OCI-LY3 (cell line): ENCODE results near the gene SYT2.

ENCODE experiments used
- H2AFZ ChIP-seq: fragments of 200-600, 300-600 bp; shearing (Covaris generic); 2 replicates; pipeline ENCODE4 v1.6.0; 2014; ENCODE audit warnings: antibody characterized with exemption, low read depth, low read length
- H3K27ac ChIP-seq: fragments of 200-600, 300-600 bp; sonication (generic); 2 replicates; pipeline ENCODE4 v1.5.1; 2014; ENCODE audit warnings: mild to moderate bottlenecking, low read length, moderate library complexity, mixed read lengths
- H3K27me3 ChIP-seq: fragments of 200-600, 300-600 bp; sonication (generic); 2 replicates; pipeline ENCODE4 v1.6.1; 2014; ENCODE audit warnings: low read depth, low read length, mixed read lengths
- H3K36me3 ChIP-seq: fragments of 200-600, 300-600 bp; sonication (generic); replicated peaks from 2 replicates; pipeline ENCODE3; 2014; ENCODE audit warnings: low read depth, low read length, mixed read lengths
- H3K4me1 ChIP-seq: fragments of 300-600, 200-600 bp; sonication (generic); 2 replicates; pipeline ENCODE4 v1.6.1; 2014; ENCODE audit warnings: low read length, mixed read lengths
- H3K4me2 ChIP-seq: fragments of 200-600, 300-600 bp; sonication (generic); 2 replicates; pipeline ENCODE4 v1.6.1; 2014; ENCODE audit warnings: low read length, mixed read lengths
- H3K4me3 ChIP-seq: fragments of 300-600, 200-600 bp; sonication (generic); 2 replicates; pipeline ENCODE4 v1.5.1; 2014; ENCODE audit warnings: antibody characterized with exemption, mild to moderate bottlenecking, low read length, moderate library complexity
- H3K79me2 ChIP-seq: fragments of 300-600, 200-600 bp; shearing (Covaris generic); 2 replicates; pipeline ENCODE4 v1.6.1; 2014; ENCODE audit warnings: mild to moderate bottlenecking, low read length, mixed read lengths
- H3K9ac ChIP-seq: fragments of 300-600, 200-600 bp; shearing (Covaris generic); 2 replicates; pipeline ENCODE4 v1.6.0; 2014; ENCODE audit warnings: mild to moderate bottlenecking, low read length, moderate library complexity
- H3K9me3 ChIP-seq: fragments of 200-600, 300-600 bp; shearing (Covaris generic); 2 replicates; pipeline ENCODE4 v1.6.1; 2014; ENCODE audit warnings: low read length, mixed read lengths; ENCODE audit not compliant: insufficient read depth
- H4K20me1 ChIP-seq: fragments of 200-600, 300-600 bp; sonication (generic); 2 replicates; pipeline ENCODE4 v1.6.1; 2016; ENCODE audit warnings: low read length, mixed read lengths; ENCODE audit not compliant: insufficient read depth
- CTCF ChIP-seq: fragments of 200-600, 300-600 bp; sonication (generic); IDR thresholded peaks from 2 replicates; pipeline ENCODE4 v1.5.1; 2014; ENCODE audit warnings: antibody characterized with exemption, low read length, low read depth
- EZH2phosphoT487 ChIP-seq: fragments of 200-600 bp; shearing (Covaris generic); IDR thresholded peaks from 2 replicates; pipeline ENCODE4 v1.6.1; 2018; ENCODE audit warnings: antibody characterized with exemption, mixed run types, low read depth

SYT2 gene

DNA sequence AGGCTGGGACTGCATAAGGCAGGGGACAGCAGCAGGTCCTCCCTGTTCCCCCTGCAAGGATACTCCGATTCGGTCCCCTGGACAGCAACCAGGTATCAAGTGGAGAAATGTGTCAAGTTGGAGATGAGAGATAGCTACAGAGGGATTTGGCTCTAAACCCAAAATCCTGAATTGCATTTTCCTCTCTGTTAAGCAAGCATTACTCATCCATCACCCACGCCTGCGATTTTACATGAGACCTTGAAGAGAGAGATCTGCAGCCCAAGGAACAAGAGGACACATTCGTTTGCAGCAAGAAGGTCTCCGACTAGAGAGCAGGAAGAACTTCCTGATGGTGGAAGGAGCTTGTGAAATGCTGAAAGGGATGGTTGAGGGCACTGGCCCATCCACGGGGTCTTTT lies 21.9 kb downstream of the SYT2 start:
- H3K36me3 ChIP-seq = no peaks in the 10 kb centered on the region
- peaks cover 29% of the 10 kb centered on the region for H4K20me1 ChIP-seq
- H3K4me3 ChIP-seq = no peak overlapping the region
- no peak overlapping the region for H3K9ac ChIP-seq
- H3K79me2 ChIP-seq = no peaks in the 10 kb centered on the region
- no peak for TF ChIP-seq EZH2phosphoT487
- no peak for TF ChIP-seq CTCF
- H3K27me3 ChIP-seq = peaks cover 78% of the 10 kb centered on the region
- no peak overlapping the region for H2AFZ ChIP-seq
- no peak overlapping the region for H3K4me2 ChIP-seq
- H3K9me3 ChIP-seq = no peaks in the 10 kb centered on the region
- no peak overlapping the region for H3K27ac ChIP-seq
- no peaks in the 10 kb centered on the region for H3K4me1 ChIP-seq

GRCh38 chr1:202687798-202688197 lies 22.5 kb downstream of the SYT2 start:
- Histone ChIP-seq H3K79me2 (no peaks in the 10 kb centered on the region), H3K27ac (no peak overlapping the region), H3K9ac (no peak overlapping the region), H2AFZ (no peak overlapping the region), H4K20me1 (peaks cover 25% of the 10 kb centered on the region), H3K4me2 (no peak overlapping the region), H3K36me3 (no peaks in the 10 kb centered on the region), H3K9me3 (no peaks in the 10 kb centered on the region), H3K4me3 (no peak overlapping the region), H3K4me1 (no peaks in the 10 kb centered on the region), H3K27me3 (peaks cover 81% of the 10 kb centered on the region)
- no peak for TF ChIP-seq EZH2phosphoT487
- TF ChIP-seq CTCF = no peak

- Histone ChIP-seq H3K4me1 (no peaks in the 10 kb centered on the region), H4K20me1 (peaks cover 24% of the 10 kb centered on the region), H3K36me3 (no peaks in the 10 kb centered on the region), H3K9ac (no peak overlapping the region), H3K79me2 (no peaks in the 10 kb centered on the region), H3K27me3 (peaks cover 84% of the 10 kb centered on the region), H3K27ac (no peak overlapping the region), H3K4me3 (no peak overlapping the region), H3K9me3 (no peaks in the 10 kb centered on the region), H3K4me2 (no peak overlapping the region), H2AFZ (no peak overlapping the region)
- TF ChIP-seq CTCF (no peak), EZH2phosphoT487 (no peak)
These were observed 22.9 kb downstream of the SYT2 start for GRCh38 chr1:202687370-202687769.

DNA sequence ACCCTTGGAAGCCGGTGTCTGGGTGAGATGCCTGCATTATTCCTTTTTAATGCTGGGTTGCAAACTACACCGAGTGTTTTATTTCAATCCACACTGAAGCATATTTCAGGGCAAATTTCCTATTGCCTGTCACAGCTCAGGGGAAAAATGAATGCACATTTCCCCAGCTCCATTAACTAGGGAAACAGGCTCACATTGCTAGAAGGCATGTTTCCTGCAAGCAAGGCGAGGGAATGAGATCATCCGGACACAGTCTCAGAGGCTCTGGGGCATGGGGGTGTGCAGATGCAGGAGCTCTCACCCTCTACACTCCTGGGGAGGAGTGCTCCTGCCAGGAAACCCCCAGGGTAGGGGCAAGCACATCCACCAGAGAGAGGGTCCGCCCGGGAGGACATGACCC lies 24.6 kb downstream of the SYT2 start:
- Histone ChIP-seq H3K36me3 (no peaks in the 10 kb centered on the region), H3K27ac (no peak overlapping the region), H3K4me2 (no peak overlapping the region), H3K9ac (no peak overlapping the region), H3K9me3 (no peaks in the 10 kb centered on the region), H3K79me2 (no peaks in the 10 kb centered on the region), H3K4me3 (no peak overlapping the region), H2AFZ (no peak overlapping the region), H4K20me1 (peaks cover 13% of the 10 kb centered on the region), H3K4me1 (no peaks in the 10 kb centered on the region), H3K27me3 (peaks cover 84% of the 10 kb centered on the region)
- no peak for TF ChIP-seq EZH2phosphoT487
- no peak for TF ChIP-seq CTCF
